Activated CD8-positive, alpha-beta T cell treated with anti-CD3 and anti-CD28 coated beads for 36 hours (primary cell): ENCODE measurements around the gene PNP. TPM values are rescaled to one million over a fixed set of nuclear protein-coding genes. Genes with fewer than 3 reads are reported as not detected.

Experiments used
- ATAC-seq: fragments of 200-7000 bp; cut with Tn5 transposase; one replicate; pipeline ENCODE4 v1.10.0; 2021; ENCODE audit warnings: mild to moderate bottlenecking, moderate library complexity
- CTCF ChIA-PET: fragments of 350-600 bp; sonication (Branson Sonifier 250); formaldehyde crosslinking; loops from one replicate; lab custom pipeline; 2021; ENCODE audit warnings: antibody characterized with exemption; lab: Charles Lee
- POLR2A ChIA-PET: fragments of 350-600 bp; sonication (Branson Sonifier 250); formaldehyde crosslinking; loops from one replicate; lab custom pipeline; 2021; ENCODE audit warnings: antibody characterized with exemption; lab: Charles Lee
- DNase-seq: peaks from one replicate; pipeline ENCODE4 v3.0.0-alpha.2; 2020
- H3K27ac Mint-ChIP-seq: one replicate; pipeline ENCODE4 v1.8.0; 2021; ENCODE audit warnings: mild to moderate bottlenecking, mixed read lengths
- H3K27me3 Mint-ChIP-seq: one replicate; pipeline ENCODE4 v1.8.0; 2021; ENCODE audit warnings: mixed read lengths
- H3K36me3 Mint-ChIP-seq: one replicate; pipeline ENCODE4 v1.8.0; 2021; ENCODE audit warnings: low read depth, mixed read lengths
- H3K4me1 Mint-ChIP-seq: one replicate; pipeline ENCODE4 v1.8.0; 2021; ENCODE audit warnings: low read depth, mixed read lengths
- H3K4me3 Mint-ChIP-seq: one replicate; pipeline ENCODE4 v1.8.0; 2021; ENCODE audit warnings: mild to moderate bottlenecking, moderate library complexity, mixed read lengths
- H3K9me3 Mint-ChIP-seq: one replicate; pipeline ENCODE4 v1.8.0; 2021; ENCODE audit warnings: mixed read lengths
- intact Hi-C: fragments of 100-400 bp; cut with micrococcal nuclease; formaldehyde crosslinking; loops from one replicate; pipeline ENCODE4 v1.10.0; 2022
- total RNA-seq, 2 experiments: library from RNA; stranded (reverse); gene quantifications; one replicate each; pipeline ENCODE4 v1.2.3, GENCODE V29; 2021
- TF ChIP-seq, protein P1 (sequence below): fragments of 200-600 bp; IDR thresholded peaks from one replicate; pipeline ENCODE4 v1.8.0; 2022; ENCODE audit warnings: antibody characterized with exemption, mild to moderate bottlenecking

The PNP gene
- total RNA-seq, 2 experiments from 2014 or later: 176 to 183 TPM

DNA sequence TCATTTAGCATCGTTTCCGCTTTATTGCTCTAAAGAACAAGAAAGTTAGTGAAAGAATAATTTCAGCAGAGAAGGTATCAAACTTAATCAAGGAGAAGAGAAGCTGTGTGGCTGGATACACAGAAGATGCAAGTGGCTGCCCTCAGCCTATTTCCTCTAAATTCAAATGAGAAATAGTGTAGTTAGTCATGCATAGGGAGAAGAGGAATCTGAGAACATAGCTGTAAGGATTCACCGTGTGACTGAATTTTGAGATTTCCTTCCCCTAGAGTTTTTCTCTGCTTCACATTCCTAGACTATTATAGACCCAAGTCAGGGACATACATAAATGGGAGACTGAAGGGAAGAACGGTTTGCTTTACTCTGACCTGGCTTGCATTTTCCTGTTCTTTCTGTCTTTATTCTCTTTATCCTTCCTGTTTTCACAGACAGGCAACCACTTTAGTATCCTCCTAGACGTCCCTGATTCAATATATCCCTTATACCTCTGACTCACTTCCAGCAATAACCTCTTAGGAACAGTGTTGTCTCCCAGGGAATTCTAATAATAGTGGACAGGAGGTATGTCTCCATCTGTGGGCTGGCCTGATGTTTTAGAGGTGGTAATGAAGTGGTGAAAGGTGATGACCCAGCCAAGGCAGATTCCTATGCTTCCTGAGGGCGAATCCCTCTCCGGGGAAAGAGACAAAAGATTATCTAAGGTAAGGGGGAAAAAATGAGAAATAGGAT lies 43.1 kb downstream of the PNP start:
- DNase-seq (no peak), ATAC-seq (no peak)
- ChIA-PET CTCF (interaction anchor here (0.7 kb wide), 1 partner anchor 19 kb away, joined by 3 read pairs; no protein-coding TSS in a partner anchor), POLR2A (no interaction called here)
- H3K36me3 Mint-ChIP-seq: no peaks in the 10 kb centered on the region
- TF ChIP-seq, protein P1, sequence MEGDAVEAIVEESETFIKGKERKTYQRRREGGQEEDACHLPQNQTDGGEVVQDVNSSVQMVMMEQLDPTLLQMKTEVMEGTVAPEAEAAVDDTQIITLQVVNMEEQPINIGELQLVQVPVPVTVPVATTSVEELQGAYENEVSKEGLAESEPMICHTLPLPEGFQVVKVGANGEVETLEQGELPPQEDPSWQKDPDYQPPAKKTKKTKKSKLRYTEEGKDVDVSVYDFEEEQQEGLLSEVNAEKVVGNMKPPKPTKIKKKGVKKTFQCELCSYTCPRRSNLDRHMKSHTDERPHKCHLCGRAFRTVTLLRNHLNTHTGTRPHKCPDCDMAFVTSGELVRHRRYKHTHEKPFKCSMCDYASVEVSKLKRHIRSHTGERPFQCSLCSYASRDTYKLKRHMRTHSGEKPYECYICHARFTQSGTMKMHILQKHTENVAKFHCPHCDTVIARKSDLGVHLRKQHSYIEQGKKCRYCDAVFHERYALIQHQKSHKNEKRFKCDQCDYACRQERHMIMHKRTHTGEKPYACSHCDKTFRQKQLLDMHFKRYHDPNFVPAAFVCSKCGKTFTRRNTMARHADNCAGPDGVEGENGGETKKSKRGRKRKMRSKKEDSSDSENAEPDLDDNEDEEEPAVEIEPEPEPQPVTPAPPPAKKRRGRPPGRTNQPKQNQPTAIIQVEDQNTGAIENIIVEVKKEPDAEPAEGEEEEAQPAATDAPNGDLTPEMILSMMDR: no peak
- no peak overlapping the region for H3K27ac Mint-ChIP-seq
- H3K4me1 Mint-ChIP-seq: no peaks in the 10 kb centered on the region
- no peak overlapping the region for H3K4me3 Mint-ChIP-seq
- H3K9me3 Mint-ChIP-seq: no peaks in the 10 kb centered on the region
- H3K27me3 Mint-ChIP-seq: no peaks in the 10 kb centered on the region
- intact Hi-C loops: no loop called here

DNA sequence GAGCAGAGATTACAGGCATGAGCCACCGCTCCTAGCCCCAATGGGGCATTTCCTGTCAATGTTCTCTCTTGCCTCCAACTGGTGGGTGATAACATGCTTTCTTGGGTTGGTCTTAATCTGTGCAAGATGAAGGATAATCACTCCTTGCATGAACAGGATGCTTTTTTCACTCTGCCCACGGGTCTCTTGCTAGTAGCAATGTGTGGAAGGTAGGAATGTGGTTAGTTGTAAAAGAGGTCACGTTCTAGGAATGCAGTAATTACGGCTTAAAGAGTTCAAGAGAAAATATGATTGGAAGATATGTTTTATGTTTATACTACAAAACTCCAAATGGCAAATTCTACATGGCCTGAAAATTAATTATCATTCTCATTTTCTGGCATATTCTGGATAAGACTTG lies 46.6 kb downstream of the PNP start:
- DNase-seq (no peak), ATAC-seq (no peak)
- no peak overlapping the region for H3K27ac Mint-ChIP-seq
- TF ChIP-seq, protein P1: no peak
- H3K27me3 Mint-ChIP-seq: no peaks in the 10 kb centered on the region
- CTCF ChIA-PET: no interaction called here
- no peaks in the 10 kb centered on the region for H3K9me3 Mint-ChIP-seq
- POLR2A ChIA-PET: interaction anchor here (0.6 kb wide), 1 partner anchor 174 kb away, joined by 3 read pairs; no protein-coding TSS in a partner anchor
- no peaks in the 10 kb centered on the region for H3K4me1 Mint-ChIP-seq
- intact Hi-C loops: no loop called here
- H3K36me3 Mint-ChIP-seq: no peaks in the 10 kb centered on the region
- no peak overlapping the region for H3K4me3 Mint-ChIP-seq

DNA sequence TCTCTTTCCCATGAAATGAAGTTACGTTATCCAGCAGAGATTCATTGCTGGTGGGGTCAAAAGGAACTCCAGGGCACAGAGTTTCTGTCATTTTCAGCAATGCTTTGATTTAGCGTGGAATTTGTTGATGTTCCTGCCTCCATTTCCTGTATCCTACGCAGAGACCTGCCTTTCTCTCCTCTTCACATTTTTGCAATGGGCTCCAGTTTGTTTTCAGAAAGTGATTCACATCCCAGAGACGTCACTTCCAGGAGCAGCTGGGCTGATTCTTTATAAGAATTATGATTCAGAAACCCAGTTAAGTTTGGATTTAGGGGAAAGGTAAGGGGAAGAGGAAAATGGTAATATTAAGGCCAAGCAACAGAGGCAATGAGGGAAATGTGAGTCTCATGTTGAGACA lies 47.7 kb downstream of the PNP start:
- POLR2A ChIA-PET: no interaction called here
- no peaks in the 10 kb centered on the region for H3K36me3 Mint-ChIP-seq
- no peaks in the 10 kb centered on the region for H3K4me1 Mint-ChIP-seq
- intact Hi-C loops: no loop called here
- no peak for ATAC-seq
- DNase-seq: no peak
- H3K4me3 Mint-ChIP-seq: no peak overlapping the region
- TF ChIP-seq, protein P1: no peak
- no peaks in the 10 kb centered on the region for H3K9me3 Mint-ChIP-seq
- H3K27ac Mint-ChIP-seq: no peak overlapping the region
- no peaks in the 10 kb centered on the region for H3K27me3 Mint-ChIP-seq
- CTCF ChIA-PET: interaction anchor here (3.7 kb wide), 1 partner anchor 14 kb away, joined by 28 read pairs; no protein-coding TSS in a partner anchor

DNA sequence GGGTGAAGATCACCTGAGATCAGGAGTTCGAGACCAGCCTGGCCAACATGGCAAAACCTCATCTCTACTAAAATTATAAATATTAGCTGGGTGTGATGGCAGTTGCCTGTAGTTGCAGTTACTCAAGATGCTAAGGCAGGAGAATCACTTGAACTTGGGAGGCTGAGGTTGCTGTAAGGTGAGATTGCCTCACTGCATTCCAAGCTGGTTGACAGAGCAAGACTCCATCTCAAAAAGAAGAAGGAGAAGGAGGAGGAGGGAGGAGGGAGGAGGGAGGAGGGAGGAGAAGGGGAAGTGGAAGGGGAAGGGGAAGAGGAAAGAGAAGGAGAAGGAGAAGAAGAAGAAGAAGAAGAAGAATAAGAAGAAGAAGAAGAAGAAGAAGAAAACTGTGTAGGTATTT lies 53.1 kb downstream of the PNP start:
- no peak overlapping the region for H3K4me3 Mint-ChIP-seq
- H3K27ac Mint-ChIP-seq: no peak overlapping the region
- H3K27me3 Mint-ChIP-seq: no peaks in the 10 kb centered on the region
- intact Hi-C loops: no loop called here
- DNase-seq: no peak
- H3K9me3 Mint-ChIP-seq: no peaks in the 10 kb centered on the region
- TF ChIP-seq, protein P1: no peak
- no peaks in the 10 kb centered on the region for H3K4me1 Mint-ChIP-seq
- ChIA-PET CTCF (interaction anchor here (0.7 to 1.6 kb wide), 2 partner anchors 9 to 313 kb away, joined by 3 to 9 read pairs; no protein-coding TSS in a partner anchor), POLR2A (interaction anchor here (0.6 kb wide), 1 partner anchor 607 kb away, joined by 3 read pairs; no protein-coding TSS in a partner anchor)
- no peak for ATAC-seq
- no peaks in the 10 kb centered on the region for H3K36me3 Mint-ChIP-seq

DNA sequence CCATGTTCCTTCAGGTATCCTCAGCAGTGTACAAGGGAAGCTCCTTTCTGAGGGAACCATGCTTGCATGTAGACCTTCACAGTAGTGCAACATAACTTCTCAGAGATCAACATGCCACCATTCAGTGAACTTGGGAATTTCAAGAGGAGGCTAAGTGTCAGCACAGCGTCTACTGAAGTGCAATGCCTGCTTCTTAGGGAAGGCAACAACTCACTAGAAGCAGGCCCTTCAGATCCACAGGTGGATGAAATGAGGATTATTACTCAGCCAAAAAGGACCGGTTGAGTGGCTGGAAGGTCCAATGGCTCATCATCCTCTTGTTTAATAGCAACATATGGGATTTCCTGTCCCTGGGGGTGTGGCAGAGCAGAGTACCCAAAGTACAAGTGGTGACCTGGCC lies 54.8 kb downstream of the PNP start:
- H3K9me3 Mint-ChIP-seq: no peaks in the 10 kb centered on the region
- H3K27ac Mint-ChIP-seq: no peak overlapping the region
- ChIA-PET POLR2A (interaction anchor here (1.2 kb wide), 1 partner anchor 13 kb away, joined by 3 read pairs; no protein-coding TSS in a partner anchor), CTCF (interaction anchor here (1.1 to 1.5 kb wide), 2 partner anchors 108 to 196 kb away, joined by 4 to 5 read pairs; no protein-coding TSS in a partner anchor)
- DNase-seq: no peak
- intact Hi-C loops: no loop called here
- no peak overlapping the region for H3K4me3 Mint-ChIP-seq
- no peaks in the 10 kb centered on the region for H3K36me3 Mint-ChIP-seq
- no peak for ATAC-seq
- TF ChIP-seq, protein P1: no peak
- H3K4me1 Mint-ChIP-seq: peaks cover 2% of the 10 kb centered on the region
- H3K27me3 Mint-ChIP-seq: peaks cover 2% of the 10 kb centered on the region
